H1 (cell line): ENCODE results near the gene ALPI.

Experiments used
- BRCA1 ChIP-seq: IDR thresholded peaks from 2 replicates; pipeline ENCODE4 v1.6.1; 2012; ENCODE audit warnings: low read depth, low read length, improper control_type of control experiment
- JUN ChIP-seq: IDR thresholded peaks from 2 replicates; pipeline ENCODE4 v1.6.1; 2011; ENCODE audit warnings: low read depth, mild to moderate bottlenecking, improper control_type of control experiment, low read length
- KDM1A ChIP-seq: fragments of 200-600, 300-600 bp; sonication (generic); IDR thresholded peaks from 2 replicates; pipeline ENCODE4 v1.7.1; 2016; ENCODE audit warnings: mild to moderate bottlenecking, low read length, borderline replicate concordance
- TF ChIP-seq, protein P1 (sequence below), 3 experiments: IDR thresholded peaks; 1 replicate in 2 of 3; 2 replicates in 1 of 3; pipeline versions ENCODE4 v1.5.1 to v1.6.1; 2011; ENCODE audit warnings: low read length in 3 of 3, mild to moderate bottlenecking in 3 of 3, inconsistent platforms in 2 of 3, low read depth in 1 of 3, moderate library complexity in 1 of 3; ENCODE audit not compliant: insufficient read depth in 1 of 3; ENCODE audit errors: control extremely low read depth in 1 of 3

DNA sequence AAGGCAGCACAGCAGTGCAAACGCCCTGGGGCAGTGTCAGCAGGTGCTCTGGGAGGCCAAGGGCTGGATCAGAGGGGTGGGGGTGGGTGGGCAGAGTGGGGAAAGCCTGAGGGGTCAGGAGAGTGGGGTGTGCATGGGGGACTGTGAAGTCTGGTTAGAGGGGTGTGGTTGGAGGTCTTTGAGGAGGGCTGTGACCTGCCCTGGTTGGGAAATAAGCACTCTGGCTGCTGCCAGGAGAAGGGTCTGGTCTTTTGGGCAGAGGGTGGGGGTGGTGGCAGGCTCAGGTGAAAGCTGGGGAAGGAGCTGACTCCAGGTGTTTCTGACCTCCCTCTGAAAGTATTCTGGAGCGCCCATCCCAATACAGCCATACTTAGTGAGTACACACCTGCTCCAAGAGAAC, 4.2 kb downstream of the ALPI start:
- TF ChIP-seq, protein P1, sequence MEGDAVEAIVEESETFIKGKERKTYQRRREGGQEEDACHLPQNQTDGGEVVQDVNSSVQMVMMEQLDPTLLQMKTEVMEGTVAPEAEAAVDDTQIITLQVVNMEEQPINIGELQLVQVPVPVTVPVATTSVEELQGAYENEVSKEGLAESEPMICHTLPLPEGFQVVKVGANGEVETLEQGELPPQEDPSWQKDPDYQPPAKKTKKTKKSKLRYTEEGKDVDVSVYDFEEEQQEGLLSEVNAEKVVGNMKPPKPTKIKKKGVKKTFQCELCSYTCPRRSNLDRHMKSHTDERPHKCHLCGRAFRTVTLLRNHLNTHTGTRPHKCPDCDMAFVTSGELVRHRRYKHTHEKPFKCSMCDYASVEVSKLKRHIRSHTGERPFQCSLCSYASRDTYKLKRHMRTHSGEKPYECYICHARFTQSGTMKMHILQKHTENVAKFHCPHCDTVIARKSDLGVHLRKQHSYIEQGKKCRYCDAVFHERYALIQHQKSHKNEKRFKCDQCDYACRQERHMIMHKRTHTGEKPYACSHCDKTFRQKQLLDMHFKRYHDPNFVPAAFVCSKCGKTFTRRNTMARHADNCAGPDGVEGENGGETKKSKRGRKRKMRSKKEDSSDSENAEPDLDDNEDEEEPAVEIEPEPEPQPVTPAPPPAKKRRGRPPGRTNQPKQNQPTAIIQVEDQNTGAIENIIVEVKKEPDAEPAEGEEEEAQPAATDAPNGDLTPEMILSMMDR (IDR thresholded peaks at IDR 0.05; ENCODE audit: control extremely low read depth in 1 of 3, insufficient read depth in 1 of 3, low read depth in 1 of 3, low read length in 3 of 3) = no peak
- TF ChIP-seq JUN (no peak), BRCA1 (no peak), KDM1A (no peak)
